Measurements from ENCODE around the gene WFIKKN2.
"Not testable (repeated sequence)": the region's sequence is repeated elsewhere in the genome, so short reads cannot be mapped to it uniquely, and the experiment has no call there.

Gene WFIKKN2

GRCh38 chr17:50866950-50867362, 31.6 kb downstream of the WFIKKN2 start:
- peak overlapping the region; percentile 85 for H3K4me3 ChIP-seq (ENCODE audit: low read length)
- no peak for DNase-seq (ENCODE audit: low read depth, low spot score)

GRCh38 chr17:50867363-50868139, 32.2 kb downstream of the WFIKKN2 start:
- peak; percentile 90 for DNase-seq (ENCODE audit: low read depth, low spot score)
- H3K4me3 ChIP-seq (ENCODE audit: low read length) = peak overlapping the region; percentile 85

GRCh38 chr17:50868140-50868438, 32.7 kb downstream of the WFIKKN2 start:
- no peak for DNase-seq (ENCODE audit: low read depth, low spot score)

GRCh38 chr17:50868602-50869001, 33.2 kb downstream of the WFIKKN2 start:
- DNase-seq (ENCODE audit: low read depth, low spot score) = no peak
- no peak overlapping the region for H3K4me3 ChIP-seq (ENCODE audit: low read length)

More at GRCh38 chr17:50868140-50868438, 32.7 kb downstream of the WFIKKN2 start:
- peak overlapping the region; percentile 85 for H3K4me3 ChIP-seq (ENCODE audit: low read length)

GRCh38 chr17:50871364-50871763, 36.0 kb downstream of the WFIKKN2 start:
- no peak overlapping the region for H3K4me3 ChIP-seq (ENCODE audit: low read length)
- peak; percentile 72 for DNase-seq (ENCODE audit: low read depth, low spot score)

- no peak overlapping the region for H3K4me3 ChIP-seq (ENCODE audit: low read length)
- DNase-seq (ENCODE audit: low read depth, low spot score) = no peak
Observed at GRCh38 chr17:50871898-50872297, 36.5 kb downstream of the WFIKKN2 start.

GRCh38 chr17:50872710-50873424, 37.5 kb downstream of the WFIKKN2 start:
- DNase-seq (ENCODE audit: low read depth, low spot score) = peak; percentile 65
- H3K4me3 ChIP-seq (ENCODE audit: low read length) = no peak overlapping the region

GRCh38 chr17:50875074-50875473, 39.7 kb downstream of the WFIKKN2 start:
- no peak overlapping the region for H3K4me3 ChIP-seq (ENCODE audit: low read length)
- DNase-seq (ENCODE audit: low read depth, low spot score) = no peak

GRCh38 chr17:50877042-50877441, 41.7 kb downstream of the WFIKKN2 start:
- H3K4me3 ChIP-seq (ENCODE audit: low read length); DNase-seq (ENCODE audit: low read depth, low spot score): not testable (repeated sequence)

GRCh38 chr17:50877838-50878237, 42.5 kb downstream of the WFIKKN2 start:
- H3K4me3 ChIP-seq (ENCODE audit: low read length) = no peak overlapping the region
- no peak for DNase-seq (ENCODE audit: low read depth, low spot score)

- H3K4me3 ChIP-seq (ENCODE audit: low read length) = no peak overlapping the region
- DNase-seq (ENCODE audit: low read depth, low spot score) = no peak
Observed at GRCh38 chr17:50879086-50879485, 43.7 kb downstream of the WFIKKN2 start.

GRCh38 chr17:50881182-50881581, 45.8 kb downstream of the WFIKKN2 start:
- no peak for DNase-seq (ENCODE audit: low read depth, low spot score)
- H3K4me3 ChIP-seq (ENCODE audit: low read length) = no peak overlapping the region

GRCh38 chr17:50882851-50883250, 47.5 kb downstream of the WFIKKN2 start:
- DNase-seq (ENCODE audit: low read depth, low spot score) = no peak
- H3K4me3 ChIP-seq (ENCODE audit: low read length) = no peak overlapping the region

GRCh38 chr17:50883850-50884438, 48.6 kb downstream of the WFIKKN2 start:
- H3K4me3 ChIP-seq (ENCODE audit: low read length) = no peak overlapping the region
- DNase-seq (ENCODE audit: low read depth, low spot score) = no peak

- no peak overlapping the region for H3K4me3 ChIP-seq (ENCODE audit: low read length)
- DNase-seq (ENCODE audit: low read depth, low spot score) = no peak
Observed at GRCh38 chr17:50884439-50885311, 49.3 kb downstream of the WFIKKN2 start.

- no peak overlapping the region for H3K4me3 ChIP-seq (ENCODE audit: low read length)
- DNase-seq (ENCODE audit: low read depth, low spot score) = no peak
Observed at GRCh38 chr17:50887705-50888245, 52.4 kb downstream of the WFIKKN2 start.

- H3K4me3 ChIP-seq (ENCODE audit: low read length) = no peak overlapping the region
- DNase-seq (ENCODE audit: low read depth, low spot score) = no peak
Observed at GRCh38 chr17:50889528-50890118, 54.2 kb downstream of the WFIKKN2 start.

- DNase-seq (ENCODE audit: low read depth, low spot score) = no peak
- no peak overlapping the region for H3K4me3 ChIP-seq (ENCODE audit: low read length)
Observed at GRCh38 chr17:50890675-50891516, 55.5 kb downstream of the WFIKKN2 start.

All from Jurkat, Clone E6-1 (cell line).